ENCODE results near the gene PDE6C.

PDE6C gene

GRCh38 chr10:93612311-93612710, at the start of gene PDE6C:
PDE6C (plus strand) TSS chr10:93612537; CDS start chr10:93612726, 189 bp downstream.
- no peak for DNase-seq

GRCh38 chr10:93565446-93565845, 46.9 kb upstream of the PDE6C start:
- DNase-seq = no peak

GRCh38 chr10:93566435-93567276, 45.7 kb upstream of the PDE6C start, which contains the start of gene FFAR4:
FFAR4 (plus strand) TSS chr10:93566665; CDS start chr10:93566721, 56 bp downstream.
- no peak for DNase-seq

- no peak for DNase-seq
Measured at GRCh38 chr10:93567277-93568104, 44.8 kb upstream of the PDE6C start.

DNA sequence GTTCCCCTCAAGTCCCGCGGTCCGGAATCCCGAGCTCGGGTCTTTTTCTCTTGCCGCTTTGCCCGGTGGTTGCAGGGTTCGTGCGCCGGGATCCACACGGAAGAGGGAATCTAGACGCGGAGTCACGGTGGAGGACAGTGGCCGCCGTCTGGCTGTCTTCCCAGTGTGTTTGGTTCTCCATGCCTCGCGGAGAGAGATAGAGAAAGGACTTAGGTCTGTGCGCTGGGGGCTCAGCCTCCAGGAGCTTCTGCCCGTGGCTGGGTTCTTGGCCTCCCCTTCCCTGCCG, 44.3 kb upstream of the PDE6C start:
- DNase-seq = no peak

DNA sequence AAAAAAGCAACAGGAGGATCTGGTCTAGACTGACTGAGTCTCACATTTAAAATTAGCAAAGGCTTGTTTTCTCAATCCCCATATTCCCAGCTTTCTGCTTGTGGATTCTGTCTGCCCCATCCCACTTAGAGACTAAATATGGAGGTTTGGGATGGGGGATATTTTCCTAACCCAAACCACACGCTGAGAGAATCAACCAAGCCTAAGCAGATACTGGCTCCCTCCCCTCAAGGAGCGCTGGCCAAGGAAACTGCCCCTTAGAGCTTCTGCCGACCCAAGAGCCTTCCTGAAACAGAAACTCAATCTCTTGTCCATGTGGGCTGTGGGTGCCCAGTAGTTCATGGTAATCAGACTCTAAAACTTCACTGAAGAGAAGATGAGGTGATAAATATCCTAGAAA, 42.0 kb upstream of the PDE6C start:
- no peak for DNase-seq

- DNase-seq = no peak
Measured at GRCh38 chr10:93572606-93573005, 39.7 kb upstream of the PDE6C start.

- DNase-seq = no peak
Measured at GRCh38 chr10:93573051-93573909, 39.1 kb upstream of the PDE6C start.

- no peak for DNase-seq
Measured at GRCh38 chr10:93573924-93574323, 38.4 kb upstream of the PDE6C start.

DNA sequence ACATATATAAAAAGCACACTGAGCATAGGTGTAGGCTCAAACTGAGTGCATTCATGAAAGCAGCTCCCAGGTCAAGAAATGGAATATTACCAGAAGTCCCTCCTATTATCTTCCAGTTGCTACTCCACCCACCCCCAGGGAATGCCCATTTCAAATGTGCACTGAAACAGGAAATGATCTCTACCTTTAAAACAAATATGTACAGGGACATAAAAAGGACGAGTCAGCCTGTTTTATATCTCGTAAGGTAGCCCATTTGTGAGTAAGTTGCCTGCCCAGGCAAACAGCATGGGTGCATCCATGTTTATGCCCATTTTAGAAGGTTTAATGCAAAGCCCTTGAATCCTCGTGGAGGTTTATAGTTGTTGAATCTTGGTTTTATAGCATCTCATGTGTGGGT, 35.4 kb upstream of the PDE6C start:
- DNase-seq = no peak

- no peak for DNase-seq
Measured at GRCh38 chr10:93577565-93577964, 34.8 kb upstream of the PDE6C start.

DNA sequence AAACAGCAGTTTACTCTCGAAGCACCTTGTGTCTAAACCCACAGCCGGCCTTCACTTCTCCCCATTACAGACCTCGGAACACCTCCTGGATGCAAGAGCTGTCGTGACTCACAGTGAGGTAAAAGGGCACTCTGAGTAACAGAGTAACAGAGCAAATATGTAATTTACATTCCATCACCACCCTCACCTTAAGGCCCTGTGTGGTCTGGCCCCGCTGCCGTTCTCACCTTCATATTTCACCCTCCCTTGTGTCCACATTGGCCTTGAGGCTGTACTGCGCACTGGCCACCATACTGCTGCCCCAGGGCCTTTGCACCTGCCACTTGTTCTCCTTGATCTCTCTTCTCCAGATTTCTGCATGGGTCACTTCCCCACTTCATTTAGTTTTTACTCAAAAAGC, 33.2 kb upstream of the PDE6C start:
- DNase-seq = no peak

GRCh38 chr10:93579985-93580711, 32.2 kb upstream of the PDE6C start:
- DNase-seq = no peak

DNA sequence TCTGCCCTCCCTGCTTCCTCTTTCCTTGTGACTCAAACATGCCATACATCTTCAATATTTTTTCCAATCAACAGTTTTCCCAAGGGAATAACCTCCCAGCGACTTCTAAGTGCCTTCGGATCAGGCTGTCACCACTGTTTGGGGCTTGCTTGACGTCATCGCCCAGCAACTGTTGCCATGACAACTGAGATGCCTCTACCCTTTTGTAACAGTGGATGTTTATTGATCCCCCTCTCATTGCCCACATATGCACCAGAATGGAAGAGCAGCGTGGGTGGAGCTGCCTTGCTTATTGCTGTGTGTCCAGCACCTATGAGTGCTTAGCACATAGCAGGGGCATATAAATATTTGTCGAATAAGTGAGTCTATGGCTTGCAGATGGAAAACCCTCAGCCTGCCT, 31.5 kb upstream of the PDE6C start:
- DNase-seq = no peak

GRCh38 chr10:93584445-93584844, 27.9 kb upstream of the PDE6C start:
- no peak for DNase-seq

DNA sequence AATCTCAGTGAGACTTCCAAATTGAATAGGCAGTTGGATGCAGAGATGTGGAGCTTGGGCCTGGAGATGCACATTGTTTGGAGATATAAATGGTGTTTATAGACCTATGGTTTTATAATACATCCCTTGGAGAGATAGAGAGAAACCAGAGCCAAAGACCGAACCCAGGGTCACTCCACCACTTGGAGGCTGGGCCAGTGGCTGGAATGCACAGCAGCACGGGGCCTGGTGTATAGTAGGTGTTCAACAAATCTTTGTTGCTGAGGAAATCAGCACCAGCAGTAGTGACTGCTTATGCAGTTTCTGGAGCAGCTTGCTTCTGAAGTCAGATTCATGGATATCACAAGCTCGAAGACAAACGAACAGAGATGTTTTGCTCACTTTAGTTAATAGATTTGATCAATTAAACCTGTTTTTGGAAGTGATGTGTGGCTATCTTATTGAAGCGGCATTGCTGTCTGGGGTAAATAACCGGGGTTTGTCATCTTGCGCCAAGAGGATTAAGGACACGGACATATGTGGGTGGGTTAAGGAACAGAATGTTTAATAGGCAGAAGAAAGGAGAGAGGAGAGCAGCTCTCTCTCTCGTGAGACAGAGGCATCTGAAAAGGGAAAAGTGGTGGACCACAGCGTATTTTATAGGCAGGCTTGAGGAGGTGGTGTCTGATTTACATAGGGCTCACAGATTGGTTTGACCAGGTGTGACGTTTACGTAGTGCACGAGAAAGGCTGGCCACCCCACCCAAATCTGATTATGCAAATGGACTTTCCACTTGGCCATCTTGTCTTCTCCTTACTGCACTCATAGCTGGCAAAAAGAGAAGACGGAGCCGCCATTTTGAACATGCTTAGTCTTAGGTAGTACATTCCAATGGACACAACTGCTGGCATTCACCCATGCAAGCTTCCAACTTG, 22.4 kb upstream of the PDE6C start:
- no peak for DNase-seq

DNA sequence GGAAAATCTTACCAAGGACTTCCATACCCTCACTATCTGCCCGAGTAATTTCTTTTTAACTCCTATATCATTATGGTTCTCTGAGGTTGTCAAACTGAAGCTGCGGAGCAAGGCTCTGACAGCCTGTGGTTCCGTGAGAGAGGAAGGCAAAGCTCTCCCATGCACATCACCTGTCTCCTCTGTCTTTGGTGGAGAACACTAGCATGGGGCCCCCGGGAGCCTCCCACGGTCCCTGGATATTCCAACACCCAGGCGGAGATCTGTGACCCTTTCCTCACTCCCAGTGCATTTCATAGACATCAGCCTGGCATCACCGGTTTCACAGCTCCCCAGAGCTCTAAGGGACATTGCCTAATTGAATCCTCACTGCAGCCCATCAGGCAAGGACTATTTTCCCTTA, 21.7 kb upstream of the PDE6C start:
- DNase-seq = no peak

GRCh38 chr10:93591065-93591808, 21.1 kb upstream of the PDE6C start:
- no peak for DNase-seq

GRCh38 chr10:93593254-93593653, 19.1 kb upstream of the PDE6C start:
- no peak for DNase-seq

DNA sequence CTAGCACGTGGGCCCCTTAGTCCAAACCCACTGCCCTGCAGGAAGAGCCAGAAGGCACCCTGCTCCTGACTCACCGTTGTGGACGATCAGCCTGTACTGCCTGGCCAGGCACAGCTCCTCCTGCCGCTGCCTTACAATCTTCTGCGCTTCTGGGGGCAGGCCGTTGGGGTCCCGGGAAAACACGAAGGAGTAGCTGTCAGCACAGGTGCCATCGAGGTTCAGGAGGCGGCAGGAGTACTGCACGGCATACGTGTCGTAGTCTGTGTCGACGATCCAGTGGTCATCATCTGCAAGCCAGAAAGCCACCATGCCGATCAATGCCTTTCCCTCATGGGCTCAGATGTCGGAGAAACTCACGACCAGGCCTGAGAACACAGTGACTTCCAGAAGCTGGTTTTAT, 18.6 kb upstream of the PDE6C start:
- DNase-seq = no peak

- DNase-seq = no peak
Measured at GRCh38 chr10:93594518-93594917, 17.8 kb upstream of the PDE6C start.
